ENCODE results near the gene LRG1.

- TF ChIP-seq CTCF (conservative IDR thresholded peaks at IDR 0.05; ENCODE audit: low read depth in 2 of 2) (no peak), POLR2AphosphoS5 (IDR thresholded peaks at IDR 0.05; ENCODE audit: low read depth) (no peak), REST (IDR thresholded peaks at IDR 0.05; ENCODE audit: unreplicated experiment) (no peak), EZH2phosphoT487 (IDR thresholded peaks at IDR 0.05; ENCODE audit: unreplicated experiment) (no peak), JUNB (IDR thresholded peaks at IDR 0.05; ENCODE audit: unreplicated experiment) (no peak), EZH2 (IDR thresholded peaks at IDR 0.05; ENCODE audit: low read depth, unreplicated experiment) (no peak), CREB1 (CRISPR knock-in tag; IDR thresholded peaks at IDR 0.05; ENCODE audit: low read depth) (no peak)
These were observed 8.4 kb upstream of the LRG1 start for GRCh38 chr19:4548238-4548584.

Data from GM23338 (cell line).